GM12892 (cell line): ENCODE measurements around the gene ADD2.

Experiments
- DNase-seq: peaks from one replicate; pipeline ENCODE4 v3.0.0; 2011; ENCODE audit not compliant: insufficient read length
- FAIRE-seq: peaks from 2 replicates; lab custom pipeline; 2011; peaks lifted over from hg19 to GRCh38; lab: Jason Lieb, UNC
- POLR2A ChIP-seq: IDR thresholded peaks from 2 replicates; pipeline ENCODE4 v1.6.1; 2011; ENCODE audit warnings: low read depth, low read length, control low read depth
- POLR2AphosphoS5 ChIP-seq: IDR thresholded peaks from 2 replicates; pipeline ENCODE4 v1.6.1; 2011; ENCODE audit warnings: low read depth, low read length, control low read depth
- TAF1 ChIP-seq: IDR thresholded peaks from 2 replicates; pipeline ENCODE4 v1.6.1; 2011; ENCODE audit warnings: low read depth, mild to moderate bottlenecking, control low read depth, low read length, borderline replicate concordance

The ADD2 gene

GRCh38 chr2:70615222-70615621 lies 152.8 kb downstream of the ADD2 start:
- no peak for FAIRE-seq
- DNase-seq, result no peak
- TF ChIP-seq POLR2A (no peak), POLR2AphosphoS5 (no peak), TAF1 (no peak)

DNA sequence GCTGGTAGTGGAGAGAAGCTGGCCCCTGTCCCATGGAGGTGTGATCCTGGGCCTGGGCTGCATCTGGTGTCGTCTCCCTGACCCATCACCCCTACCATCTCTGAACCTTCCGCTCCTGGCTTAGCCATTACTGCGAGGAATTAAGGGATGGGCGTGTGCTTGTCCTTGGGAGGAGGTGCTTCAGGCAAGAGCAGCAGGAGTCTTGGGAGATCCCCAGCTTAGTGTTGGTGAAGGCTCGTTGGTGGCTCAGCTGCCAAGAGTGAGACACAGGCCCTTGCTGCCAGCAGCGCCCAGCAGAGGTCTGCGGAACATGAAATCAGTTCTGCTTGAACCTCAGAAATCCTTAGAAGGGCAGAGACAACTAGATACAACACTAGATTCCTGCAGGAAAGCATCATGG lies 154.5 kb downstream of the ADD2 start:
- FAIRE-seq (no peak), DNase-seq (no peak)
- TF ChIP-seq POLR2A (no peak), POLR2AphosphoS5 (no peak), TAF1 (no peak)

GRCh38 chr2:70612574-70612973 lies 155.4 kb downstream of the ADD2 start:
- DNase-seq (no peak), FAIRE-seq (no peak)
- TF ChIP-seq TAF1 (no peak), POLR2AphosphoS5 (no peak), POLR2A (no peak)

GRCh38 chr2:70608373-70608772 lies 159.6 kb downstream of the ADD2 start:
- no peak for FAIRE-seq
- no peak for DNase-seq
- no peak for TF ChIP-seq POLR2AphosphoS5
- no peak for TF ChIP-seq TAF1
- TF ChIP-seq POLR2A, result no peak

DNA sequence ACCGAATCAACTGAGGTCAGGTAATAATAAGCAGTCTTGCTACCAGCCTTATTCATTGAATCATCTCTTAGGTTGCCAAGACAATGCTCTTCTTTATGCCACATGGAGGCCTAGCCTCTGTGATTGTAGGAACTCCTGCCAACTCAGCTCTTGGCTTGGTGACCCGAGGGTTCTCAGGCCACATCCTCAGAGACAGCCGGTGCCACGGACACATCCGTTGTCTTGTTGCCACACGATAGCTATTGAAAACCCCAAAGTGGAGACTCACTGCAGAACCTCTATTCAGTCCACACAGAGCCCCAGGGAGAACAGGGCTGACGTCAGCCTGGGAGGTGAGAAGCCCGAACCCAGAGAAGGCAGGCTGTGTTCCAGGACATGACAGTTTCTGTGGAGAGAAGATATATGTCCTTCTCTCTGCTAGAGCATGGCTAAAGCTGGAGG lies 160.9 kb downstream of the ADD2 start:
- FAIRE-seq (no peak), DNase-seq (no peak)
- no peak for TF ChIP-seq POLR2A
- no peak for TF ChIP-seq POLR2AphosphoS5
